GM23248 (cell line): ENCODE measurements around the gene MAP3K5.

Source experiments
- EZH2 ChIP-seq: fragments of 200-600 bp; sonication (generic); IDR thresholded peaks from 2 replicates; pipeline ENCODE4 v1.6.1; 2018; ENCODE audit warnings: antibody characterized with exemption, mild to moderate bottlenecking; ENCODE audit not compliant: insufficient read depth, poor library complexity, severe bottlenecking
- EZH2phosphoT487 ChIP-seq: fragments of 200-600 bp; sonication (generic); IDR thresholded peaks from 2 replicates; pipeline ENCODE4 v1.6.1; 2018; ENCODE audit warnings: antibody characterized with exemption, moderate library complexity, mild to moderate bottlenecking, low read depth; ENCODE audit not compliant: insufficient read depth

- TF ChIP-seq EZH2phosphoT487: no peak
- no peak for TF ChIP-seq EZH2
Observed at GRCh38 chr6:136769759-136770158, 22.5 kb downstream of the MAP3K5 start.
